ENCODE results near the gene MRPS12.

Gene MRPS12

GRCh38 chr19:38918526-38918925 is 12.2 kb upstream of the MRPS12 start:
- ATAC-seq: no peak
- TF ChIP-seq OSR1 (CRISPR knock-in tag; IDR thresholded peaks at IDR 0.05) (no peak), TSHZ2 (CRISPR knock-in tag; IDR thresholded peaks at IDR 0.05) (no peak), PPARA (CRISPR knock-in tag; IDR thresholded peaks at IDR 0.05; ENCODE audit: borderline replicate concordance) (no peak), SNAI2 (CRISPR knock-in tag; IDR thresholded peaks at IDR 0.05) (no peak), ARNTL (CRISPR knock-in tag; IDR thresholded peaks at IDR 0.05; ENCODE audit: borderline replicate concordance, low read depth) (no peak), PATZ1 (CRISPR knock-in tag; IDR thresholded peaks at IDR 0.05; ENCODE audit: borderline replicate concordance) (no peak), ZC3H10 (CRISPR knock-in tag; IDR thresholded peaks at IDR 0.05) (no peak), ISL1 (CRISPR knock-in tag; IDR thresholded peaks at IDR 0.05) (no peak), TOX (CRISPR knock-in tag; IDR thresholded peaks at IDR 0.05; ENCODE audit: borderline replicate concordance) (no peak), ZFP3 (CRISPR knock-in tag; IDR thresholded peaks at IDR 0.05) (no peak), POU6F1 (CRISPR knock-in tag; IDR thresholded peaks at IDR 0.05; ENCODE audit: borderline replicate concordance, low read depth) (no peak), BACH2 (CRISPR knock-in tag; IDR thresholded peaks at IDR 0.05; ENCODE audit: borderline replicate concordance) (no peak), ZFP30 (CRISPR knock-in tag; IDR thresholded peaks at IDR 0.05) (no peak), GLIS3 (CRISPR knock-in tag; IDR thresholded peaks at IDR 0.05) (no peak)
- TF ChIP-seq, protein P1, sequence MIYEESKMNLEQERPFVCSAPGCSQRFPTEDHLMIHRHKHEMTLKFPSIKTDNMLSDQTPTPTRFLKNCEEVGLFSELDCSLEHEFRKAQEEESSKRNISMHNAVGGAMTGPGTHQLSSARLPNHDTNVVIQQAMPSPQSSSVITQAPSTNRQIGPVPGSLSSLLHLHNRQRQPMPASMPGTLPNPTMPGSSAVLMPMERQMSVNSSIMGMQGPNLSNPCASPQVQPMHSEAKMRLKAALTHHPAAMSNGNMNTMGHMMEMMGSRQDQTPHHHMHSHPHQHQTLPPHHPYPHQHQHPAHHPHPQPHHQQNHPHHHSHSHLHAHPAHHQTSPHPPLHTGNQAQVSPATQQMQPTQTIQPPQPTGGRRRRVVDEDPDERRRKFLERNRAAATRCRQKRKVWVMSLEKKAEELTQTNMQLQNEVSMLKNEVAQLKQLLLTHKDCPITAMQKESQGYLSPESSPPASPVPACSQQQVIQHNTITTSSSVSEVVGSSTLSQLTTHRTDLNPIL (CRISPR knock-in tag; IDR thresholded peaks at IDR 0.05; ENCODE audit: low read depth): no peak

- TF ChIP-seq PATZ1 (CRISPR knock-in tag; IDR thresholded peaks at IDR 0.05; ENCODE audit: borderline replicate concordance) (no peak), ZNF565 (CRISPR knock-in tag; conservative IDR thresholded peaks at IDR 0.05; ENCODE audit: low read depth) (no peak), ISL1 (CRISPR knock-in tag; IDR thresholded peaks at IDR 0.05) (no peak), RARB (CRISPR knock-in tag; IDR thresholded peaks at IDR 0.05) (no peak)
- ATAC-seq: no peak
Observed at GRCh38 chr19:38919837-38920601, 10.7 kb upstream of the MRPS12 start.

DNA sequence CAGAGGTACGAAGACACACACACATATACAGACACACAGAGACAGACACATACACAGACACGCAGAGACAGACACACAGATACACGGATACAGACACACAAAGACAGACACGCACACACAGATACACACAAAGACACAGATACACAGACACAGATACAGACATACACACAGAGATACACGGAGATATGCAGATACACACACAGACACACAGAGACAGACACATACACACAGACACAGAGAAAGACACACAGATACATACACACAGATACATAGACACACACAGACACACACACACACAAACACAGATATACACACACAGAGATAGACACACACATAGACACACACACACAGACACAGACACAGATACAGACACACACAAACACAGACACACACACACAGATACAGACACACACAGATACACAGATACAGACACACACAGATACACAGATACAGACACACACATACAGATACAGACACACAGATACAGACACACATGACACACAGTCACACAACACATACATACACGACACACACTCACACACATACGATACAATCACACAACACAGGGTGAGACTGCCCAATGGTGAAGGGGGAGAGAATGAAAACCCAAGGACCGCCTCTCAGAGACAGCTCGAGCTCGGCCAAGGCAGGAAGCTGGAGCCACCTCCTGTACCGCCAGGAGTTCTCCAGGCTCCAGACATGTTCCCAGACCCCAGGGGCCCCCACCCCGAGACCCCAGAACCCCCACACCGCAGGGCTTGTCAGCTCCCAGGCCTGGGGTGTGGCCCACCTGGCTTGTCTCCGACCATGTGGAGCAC is 9.9 kb upstream of the MRPS12 start:
- TF ChIP-seq OSR1 (CRISPR knock-in tag; IDR thresholded peaks at IDR 0.05) (no peak), RARB (CRISPR knock-in tag; IDR thresholded peaks at IDR 0.05) (no peak), ZNF70 (CRISPR knock-in tag; IDR thresholded peaks at IDR 0.05) (no peak), CSDC2 (CRISPR knock-in tag; IDR thresholded peaks at IDR 0.05) (no peak), GLIS3 (CRISPR knock-in tag; IDR thresholded peaks at IDR 0.05) (no peak), BACH2 (CRISPR knock-in tag; IDR thresholded peaks at IDR 0.05; ENCODE audit: borderline replicate concordance) (no peak), ZNF8 (CRISPR knock-in tag; IDR thresholded peaks at IDR 0.05) (no peak)
- TF ChIP-seq, protein P2, sequence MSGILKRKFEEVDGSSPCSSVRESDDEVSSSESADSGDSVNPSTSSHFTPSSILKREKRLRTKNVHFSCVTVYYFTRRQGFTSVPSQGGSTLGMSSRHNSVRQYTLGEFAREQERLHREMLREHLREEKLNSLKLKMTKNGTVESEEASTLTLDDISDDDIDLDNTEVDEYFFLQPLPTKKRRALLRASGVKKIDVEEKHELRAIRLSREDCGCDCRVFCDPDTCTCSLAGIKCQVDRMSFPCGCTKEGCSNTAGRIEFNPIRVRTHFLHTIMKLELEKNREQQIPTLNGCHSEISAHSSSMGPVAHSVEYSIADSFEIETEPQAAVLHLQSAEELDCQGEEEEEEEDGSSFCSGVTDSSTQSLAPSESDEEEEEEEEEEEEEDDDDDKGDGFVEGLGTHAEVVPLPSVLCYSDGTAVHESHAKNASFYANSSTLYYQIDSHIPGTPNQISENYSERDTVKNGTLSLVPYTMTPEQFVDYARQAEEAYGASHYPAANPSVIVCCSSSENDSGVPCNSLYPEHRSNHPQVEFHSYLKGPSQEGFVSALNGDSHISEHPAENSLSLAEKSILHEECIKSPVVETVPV (CRISPR knock-in tag; IDR thresholded peaks at IDR 0.05): no peak
- no peak for ATAC-seq

Data from SK-N-SH treated with all-trans-retinoic acid at 6 μM for 48 hours (cell line).